ENCODE measurements around the gene LRPAP1. TPM values are rescaled to one million over a fixed set of nuclear protein-coding genes. Genes with fewer than 3 reads are reported as not detected.
"Not testable (repeated sequence)": the region's sequence is repeated elsewhere in the genome, so short reads cannot be mapped to it uniquely, and the experiment has no call there.

LRPAP1 gene
- total RNA-seq (ENCODE audit: unreplicated experiment): 68.5 TPM
- long read RNA-seq, full-length matches to known transcripts: 69 of 72 reads
- long read RNA-seq, partial matches to known transcripts: 3 of 72 reads
- long read RNA-seq, other reads (novel, unspliced or antisense): 0 of 72 reads

GRCh38 chr4:3531879-3532750 is at the start of gene LRPAP1:
Gene LRPAP1, minus strand, starts transcription at chr4:3532422. Its CDS starts 10 bp downstream, at chr4:3532412.
- peak; percentile 97 for DNase-seq
- peaks cover 18% of the 10 kb centered on the region for H3K27me3 Mint-ChIP-seq (ENCODE audit: unreplicated experiment)
- peak within 1 kb of the TSS; percentile 92 for H3K27ac Mint-ChIP-seq (ENCODE audit: unreplicated experiment)
- H3K4me3 Mint-ChIP-seq (ENCODE audit: unreplicated experiment): peak within 1 kb of the TSS; percentile 99
- peaks cover 19% of the 10 kb centered on the region for H3K4me1 Mint-ChIP-seq (ENCODE audit: low read depth, unreplicated experiment)
- H3K36me3 Mint-ChIP-seq (ENCODE audit: unreplicated experiment): peaks cover 6% of the 10 kb centered on the region
- no peak for TF ChIP-seq CTCF (IDR thresholded peaks at IDR 0.05; ENCODE audit: partially characterized antibody, unreplicated experiment)
- peaks cover 5% of the 10 kb centered on the region for H3K9me3 Mint-ChIP-seq (ENCODE audit: unreplicated experiment)

- not testable (repeated sequence) for DNase-seq; H3K4me3 Mint-ChIP-seq (ENCODE audit: unreplicated experiment); H3K4me1 Mint-ChIP-seq (ENCODE audit: low read depth, unreplicated experiment); H3K36me3 Mint-ChIP-seq (ENCODE audit: unreplicated experiment); H3K27me3 Mint-ChIP-seq (ENCODE audit: unreplicated experiment); H3K27ac Mint-ChIP-seq (ENCODE audit: unreplicated experiment); H3K9me3 Mint-ChIP-seq (ENCODE audit: unreplicated experiment)
Measured at GRCh38 chr4:3581334-3582090, 49.3 kb upstream of the LRPAP1 start.

- H3K27me3 Mint-ChIP-seq (ENCODE audit: unreplicated experiment); DNase-seq; H3K4me3 Mint-ChIP-seq (ENCODE audit: unreplicated experiment); H3K4me1 Mint-ChIP-seq (ENCODE audit: low read depth, unreplicated experiment); H3K9me3 Mint-ChIP-seq (ENCODE audit: unreplicated experiment); H3K36me3 Mint-ChIP-seq (ENCODE audit: unreplicated experiment); H3K27ac Mint-ChIP-seq (ENCODE audit: unreplicated experiment): not testable (repeated sequence)
Measured at GRCh38 chr4:3580859-3581258, 48.6 kb upstream of the LRPAP1 start.

- not testable (repeated sequence) for DNase-seq; H3K4me1 Mint-ChIP-seq (ENCODE audit: low read depth, unreplicated experiment); H3K9me3 Mint-ChIP-seq (ENCODE audit: unreplicated experiment)
Measured at GRCh38 chr4:3578527-3579144, 46.4 kb upstream of the LRPAP1 start.

GRCh38 chr4:3578052-3578451 is 45.8 kb upstream of the LRPAP1 start:
- H3K4me3 Mint-ChIP-seq (ENCODE audit: unreplicated experiment); H3K36me3 Mint-ChIP-seq (ENCODE audit: unreplicated experiment); H3K9me3 Mint-ChIP-seq (ENCODE audit: unreplicated experiment): not testable (repeated sequence)

More at GRCh38 chr4:3578527-3579144, 46.4 kb upstream of the LRPAP1 start:
- not testable (repeated sequence) for H3K4me3 Mint-ChIP-seq (ENCODE audit: unreplicated experiment); H3K27ac Mint-ChIP-seq (ENCODE audit: unreplicated experiment); H3K36me3 Mint-ChIP-seq (ENCODE audit: unreplicated experiment)
- H3K27me3 Mint-ChIP-seq (ENCODE audit: unreplicated experiment): peaks cover 11% of the 10 kb centered on the region

GRCh38 chr4:3577208-3577892 is 45.1 kb upstream of the LRPAP1 start:
- peaks cover 11% of the 10 kb centered on the region for H3K27me3 Mint-ChIP-seq (ENCODE audit: unreplicated experiment)
- H3K4me1 Mint-ChIP-seq (ENCODE audit: low read depth, unreplicated experiment); H3K36me3 Mint-ChIP-seq (ENCODE audit: unreplicated experiment); DNase-seq; H3K9me3 Mint-ChIP-seq (ENCODE audit: unreplicated experiment); H3K27ac Mint-ChIP-seq (ENCODE audit: unreplicated experiment); H3K4me3 Mint-ChIP-seq (ENCODE audit: unreplicated experiment): not testable (repeated sequence)

More at GRCh38 chr4:3578052-3578451, 45.8 kb upstream of the LRPAP1 start:
- not testable (repeated sequence) for H3K27ac Mint-ChIP-seq (ENCODE audit: unreplicated experiment); DNase-seq; H3K4me1 Mint-ChIP-seq (ENCODE audit: low read depth, unreplicated experiment)
- peaks cover 11% of the 10 kb centered on the region for H3K27me3 Mint-ChIP-seq (ENCODE audit: unreplicated experiment)

- H3K4me3 Mint-ChIP-seq (ENCODE audit: unreplicated experiment); DNase-seq: not testable (repeated sequence)
Measured at GRCh38 chr4:3576533-3577207, 44.4 kb upstream of the LRPAP1 start.

GRCh38 chr4:3575426-3576369 is 43.5 kb upstream of the LRPAP1 start:
- H3K36me3 Mint-ChIP-seq (ENCODE audit: unreplicated experiment); H3K27me3 Mint-ChIP-seq (ENCODE audit: unreplicated experiment): not testable (repeated sequence)

More at GRCh38 chr4:3576533-3577207, 44.4 kb upstream of the LRPAP1 start:
- not testable (repeated sequence) for H3K27me3 Mint-ChIP-seq (ENCODE audit: unreplicated experiment); H3K9me3 Mint-ChIP-seq (ENCODE audit: unreplicated experiment); H3K36me3 Mint-ChIP-seq (ENCODE audit: unreplicated experiment); H3K27ac Mint-ChIP-seq (ENCODE audit: unreplicated experiment); H3K4me1 Mint-ChIP-seq (ENCODE audit: low read depth, unreplicated experiment)

GRCh38 chr4:3574865-3575264 is 42.6 kb upstream of the LRPAP1 start:
- H3K27ac Mint-ChIP-seq (ENCODE audit: unreplicated experiment); H3K36me3 Mint-ChIP-seq (ENCODE audit: unreplicated experiment); H3K9me3 Mint-ChIP-seq (ENCODE audit: unreplicated experiment); H3K4me3 Mint-ChIP-seq (ENCODE audit: unreplicated experiment); DNase-seq; H3K4me1 Mint-ChIP-seq (ENCODE audit: low read depth, unreplicated experiment); H3K27me3 Mint-ChIP-seq (ENCODE audit: unreplicated experiment): not testable (repeated sequence)

More at GRCh38 chr4:3575426-3576369, 43.5 kb upstream of the LRPAP1 start:
- H3K4me3 Mint-ChIP-seq (ENCODE audit: unreplicated experiment); H3K9me3 Mint-ChIP-seq (ENCODE audit: unreplicated experiment); H3K27ac Mint-ChIP-seq (ENCODE audit: unreplicated experiment); H3K4me1 Mint-ChIP-seq (ENCODE audit: low read depth, unreplicated experiment); DNase-seq: not testable (repeated sequence)

Data from glutamatergic neuron (in vitro differentiated cells).